ENCODE data around the gene PLAAT1.

The PLAAT1 gene

GRCh38 chr3:193240850-193241706, at the start of gene PLAAT1:
Gene PLAAT1, plus strand, starts transcription at chr3:193241222. Its CDS starts 14,429 bp downstream, at chr3:193255651.
- no peak for DNase-seq (ENCODE audit: low spot score)

- DNase-seq (ENCODE audit: low spot score), result no peak
Measured at GRCh38 chr3:193194371-193194770, 46.7 kb upstream of the PLAAT1 start.

GRCh38 chr3:193196746-193197145, 44.3 kb upstream of the PLAAT1 start:
- DNase-seq (ENCODE audit: low spot score), result no peak

GRCh38 chr3:193207290-193208273, 33.4 kb upstream of the PLAAT1 start:
- DNase-seq (ENCODE audit: low spot score), result no peak

GRCh38 chr3:193210618-193211017, 30.4 kb upstream of the PLAAT1 start:
- no peak for DNase-seq (ENCODE audit: low spot score)

GRCh38 chr3:193211173-193211572, 29.8 kb upstream of the PLAAT1 start:
- no peak for DNase-seq (ENCODE audit: low spot score)

- no peak for DNase-seq (ENCODE audit: low spot score)
Measured at GRCh38 chr3:193211984-193212383, 29.0 kb upstream of the PLAAT1 start.

GRCh38 chr3:193212844-193213243, 28.2 kb upstream of the PLAAT1 start:
- no peak for DNase-seq (ENCODE audit: low spot score)

GRCh38 chr3:193214445-193214844, 26.6 kb upstream of the PLAAT1 start:
- no peak for DNase-seq (ENCODE audit: low spot score)

- DNase-seq (ENCODE audit: low spot score), result no peak
Measured at GRCh38 chr3:193225302-193226125, 15.5 kb upstream of the PLAAT1 start.

GRCh38 chr3:193228206-193228605, 12.8 kb upstream of the PLAAT1 start:
- no peak for DNase-seq (ENCODE audit: low spot score)

GRCh38 chr3:193229851-193230420, 11.1 kb upstream of the PLAAT1 start:
- no peak for DNase-seq (ENCODE audit: low spot score)

GRCh38 chr3:193230610-193231009, 10.4 kb upstream of the PLAAT1 start:
- DNase-seq (ENCODE audit: low spot score), result no peak

- no peak for DNase-seq (ENCODE audit: low spot score)
Measured at GRCh38 chr3:193231201-193231600, 9.8 kb upstream of the PLAAT1 start.

GRCh38 chr3:193236599-193236998, 4.4 kb upstream of the PLAAT1 start:
- no peak for DNase-seq (ENCODE audit: low spot score)

GRCh38 chr3:193237030-193237429, 4.0 kb upstream of the PLAAT1 start:
- DNase-seq (ENCODE audit: low spot score), result no peak

GRCh38 chr3:193240436-193240849, 579 bp upstream of the PLAAT1 start:
- DNase-seq (ENCODE audit: low spot score), result no peak

GRCh38 chr3:193241716-193242115, 694 bp downstream of the PLAAT1 start:
- no peak for DNase-seq (ENCODE audit: low spot score)

- no peak for DNase-seq (ENCODE audit: low spot score)
Measured at GRCh38 chr3:193243571-193243970, 2.5 kb downstream of the PLAAT1 start.

GRCh38 chr3:193248848-193249468, 7.9 kb downstream of the PLAAT1 start:
- DNase-seq (ENCODE audit: low spot score), result no peak

GRCh38 chr3:193250492-193250891, 9.5 kb downstream of the PLAAT1 start:
- no peak for DNase-seq (ENCODE audit: low spot score)

Measured in CD4-positive, alpha-beta T cell treated with Interleukin-15 for 4 hours (primary cell).